IPS-18c (cell line): ENCODE results near the gene STYX.
"Not testable (repeated sequence)": the region's sequence is repeated elsewhere in the genome, so short reads cannot be mapped to it uniquely, and the experiment has no call there.

Source experiments
- H3K4me3 ChIP-seq: 2 replicates; pipeline ENCODE4 v1.7.0; 2013; ENCODE audit warnings: low read depth, mild to moderate bottlenecking, low read length, moderate library complexity; ENCODE audit not compliant: insufficient read depth
- H3K9me3 ChIP-seq: one replicate; pipeline ENCODE4 v1.6.1; 2013; ENCODE audit warnings: mild to moderate bottlenecking, low read length, moderate library complexity; ENCODE audit not compliant: control insufficient read depth, insufficient read depth

STYX gene

DNA sequence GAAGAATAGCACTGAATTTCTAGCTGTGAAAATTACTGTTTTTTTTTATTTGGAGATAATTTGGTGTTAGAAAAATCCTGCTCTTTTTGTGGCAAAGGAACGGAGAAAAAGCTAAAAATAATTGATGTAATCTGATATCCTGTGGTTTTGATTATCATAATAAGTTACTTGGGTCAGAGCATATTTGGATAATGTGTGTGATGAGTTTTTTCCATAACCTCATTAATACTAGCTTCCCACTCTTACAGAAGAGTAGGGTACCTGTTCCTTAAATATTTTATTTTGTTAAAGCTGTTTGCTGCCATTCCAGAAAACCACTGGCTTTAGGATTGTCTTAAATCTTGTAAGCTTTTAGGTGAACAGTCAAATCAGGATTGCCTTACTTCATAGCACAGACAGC is 18.3 kb upstream of the STYX start:
- H3K9me3 ChIP-seq: no peaks in the 10 kb centered on the region
- no peak overlapping the region for H3K4me3 ChIP-seq

DNA sequence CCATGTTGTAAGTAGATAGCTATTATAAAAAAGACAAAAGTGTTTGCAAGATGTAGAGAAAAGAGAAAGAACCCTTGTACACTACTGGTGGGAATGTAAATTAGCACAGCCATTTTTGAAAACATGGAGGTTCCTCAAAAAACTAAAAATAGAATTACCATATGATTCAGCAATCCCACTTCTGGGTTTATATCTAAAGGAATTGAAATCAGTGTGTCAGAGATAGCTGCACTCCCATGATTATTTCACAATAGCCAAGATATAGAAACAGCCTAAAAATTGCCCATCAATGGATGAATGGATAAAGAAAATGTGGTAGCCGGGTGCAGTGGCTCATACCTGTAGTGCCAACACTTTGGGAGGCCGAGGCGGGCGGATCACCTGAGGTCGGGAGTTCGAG is 13.8 kb upstream of the STYX start:
- Histone ChIP-seq H3K4me3 (no peak overlapping the region), H3K9me3 (no peaks in the 10 kb centered on the region)

DNA sequence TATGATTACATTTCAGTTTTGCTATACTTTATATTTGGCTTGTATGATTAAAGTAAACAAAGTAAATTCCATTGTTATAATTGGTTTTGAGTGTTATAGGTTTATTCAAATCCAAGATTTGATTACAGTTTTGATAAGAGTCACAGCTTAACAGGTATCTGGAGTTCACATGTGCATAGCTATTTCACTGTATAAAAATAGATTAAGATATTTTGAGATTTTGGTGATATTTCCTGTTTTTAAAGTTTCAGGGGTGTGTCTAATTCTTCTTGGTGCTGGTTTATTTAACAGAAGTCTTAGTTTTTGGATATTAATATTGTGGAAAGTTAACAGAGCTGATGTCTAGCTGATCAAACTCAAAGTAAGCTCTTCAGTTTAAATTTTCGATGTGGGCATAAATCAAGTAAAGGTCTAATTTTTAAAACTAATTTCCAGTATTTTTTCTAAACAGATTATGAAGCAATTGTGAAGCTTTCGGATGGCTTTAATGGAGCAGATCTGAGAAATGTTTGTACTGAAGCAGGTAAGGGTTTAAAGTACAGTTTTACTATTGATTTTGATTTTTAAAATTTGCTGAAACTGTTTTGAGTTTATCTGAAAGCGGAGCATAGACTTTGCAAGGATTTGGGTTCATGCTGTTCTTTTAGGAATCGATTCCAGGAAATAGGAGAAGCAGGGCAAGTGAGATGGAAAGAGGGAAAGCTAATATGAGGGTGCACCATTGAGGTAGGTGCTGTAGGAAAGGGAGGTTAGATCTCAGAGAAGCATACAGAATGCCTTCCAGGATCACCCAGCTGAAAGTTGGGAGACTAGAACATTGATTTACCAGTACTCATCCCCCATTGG is 6.2 kb upstream of the STYX start:
- Histone ChIP-seq H3K4me3 (no peak overlapping the region), H3K9me3 (no peaks in the 10 kb centered on the region)

DNA sequence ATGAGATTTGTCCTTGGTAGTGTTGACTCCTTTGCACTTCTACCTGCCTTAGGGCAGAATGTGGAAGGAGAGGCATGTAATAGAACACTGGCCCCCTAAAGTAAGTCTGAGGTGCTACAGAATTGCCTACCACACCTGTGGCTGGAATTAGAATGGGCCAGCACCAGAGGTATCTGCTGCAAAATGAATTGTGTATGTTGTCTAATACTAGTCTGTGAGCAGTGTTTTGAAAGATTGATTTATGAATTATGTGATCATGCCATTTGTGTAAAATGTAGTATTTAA is 5.7 kb upstream of the STYX start:
- H3K4me3 ChIP-seq: no peak overlapping the region

DNA sequence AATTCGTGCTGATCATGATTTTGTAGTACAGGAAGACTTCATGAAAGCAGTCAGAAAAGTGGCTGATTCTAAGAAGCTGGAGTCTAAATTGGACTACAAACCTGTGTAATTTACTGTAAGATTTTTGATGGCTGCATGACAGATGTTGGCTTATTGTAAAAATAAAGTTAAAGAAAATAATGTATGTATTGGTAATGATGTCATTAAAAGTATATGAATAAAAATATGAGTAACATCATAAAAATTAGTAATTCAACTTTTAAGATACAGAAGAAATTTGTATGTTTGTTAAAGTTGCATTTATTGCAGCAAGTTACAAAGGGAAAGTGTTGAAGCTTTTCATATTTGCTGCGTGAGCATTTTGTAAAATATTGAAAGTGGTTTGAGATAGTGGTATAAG is 2.5 kb upstream of the STYX start:
- H3K4me3 ChIP-seq, H3K9me3 ChIP-seq: not testable (repeated sequence)

More for the DNA sequence above, 5.7 kb upstream of the STYX start:
- H3K9me3 ChIP-seq: no peaks in the 10 kb centered on the region

GRCh38 chr14:52729035-52729434 is 931 bp upstream of the STYX start:
- H3K4me3 ChIP-seq, H3K9me3 ChIP-seq: not testable (repeated sequence)

DNA sequence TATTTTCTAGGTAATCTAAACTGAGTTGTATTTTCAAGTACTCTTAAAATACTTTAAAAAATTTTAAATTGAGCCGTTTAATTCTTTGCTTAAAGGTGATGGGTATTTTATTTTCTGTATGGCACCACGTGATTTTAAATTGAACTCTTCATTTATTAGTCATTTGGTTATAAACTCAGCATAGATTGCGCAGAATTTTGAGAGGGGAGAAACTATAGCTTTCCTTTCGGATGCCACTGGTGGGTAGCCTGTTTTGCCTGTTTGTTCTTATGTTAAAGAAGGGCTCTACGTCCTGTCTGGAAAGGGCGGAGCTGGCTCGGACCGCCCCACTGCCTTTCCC is 411 bp upstream of the STYX start:
- Histone ChIP-seq H3K4me3 (no peak overlapping the region), H3K9me3 (peaks cover 2% of the 10 kb centered on the region)

DNA sequence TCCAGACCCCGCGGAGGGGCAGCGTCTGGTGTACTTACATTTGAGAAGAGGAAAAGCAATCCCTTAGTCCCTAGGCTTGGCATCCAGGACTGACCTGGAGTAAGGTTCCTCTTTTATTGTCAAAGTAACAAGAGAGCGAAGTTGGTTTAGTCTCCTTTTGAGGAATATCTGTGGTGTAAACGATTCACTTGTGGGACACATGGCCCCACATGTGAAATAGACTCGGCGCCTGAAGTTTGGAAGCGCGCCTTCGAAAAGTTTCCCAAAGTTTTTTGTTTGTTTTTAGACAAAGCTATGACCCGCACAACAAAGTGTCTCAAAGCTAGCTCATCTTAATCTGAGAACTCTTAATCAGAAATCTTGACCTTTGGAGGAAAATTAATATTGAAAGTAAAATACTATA is 744 bp downstream of the STYX start:
- Histone ChIP-seq H3K4me3 (peak overlapping the region; percentile 97), H3K9me3 (peaks cover 2% of the 10 kb centered on the region)

DNA sequence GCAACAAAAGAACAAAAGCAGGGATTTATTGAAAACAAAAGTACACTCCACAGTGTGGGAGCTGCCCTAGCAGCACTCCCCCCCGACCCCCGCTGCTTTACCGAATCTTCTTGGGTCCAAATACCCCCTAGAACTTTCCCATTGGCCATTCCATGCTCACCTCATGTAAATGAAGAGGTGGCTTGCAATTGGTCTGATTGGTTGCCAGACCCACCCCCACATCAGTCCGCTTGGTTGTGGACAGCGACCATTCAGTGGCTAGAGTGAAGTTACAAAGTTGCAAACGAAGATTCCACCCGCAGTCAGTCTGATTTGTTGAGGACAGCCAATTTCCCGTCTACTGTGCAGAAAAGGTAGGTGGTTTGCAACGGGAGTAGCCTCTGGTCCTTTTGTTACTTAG is 3.9 kb downstream of the STYX start:
- H3K9me3 ChIP-seq: peaks cover 2% of the 10 kb centered on the region
- H3K4me3 ChIP-seq: no peak overlapping the region

DNA sequence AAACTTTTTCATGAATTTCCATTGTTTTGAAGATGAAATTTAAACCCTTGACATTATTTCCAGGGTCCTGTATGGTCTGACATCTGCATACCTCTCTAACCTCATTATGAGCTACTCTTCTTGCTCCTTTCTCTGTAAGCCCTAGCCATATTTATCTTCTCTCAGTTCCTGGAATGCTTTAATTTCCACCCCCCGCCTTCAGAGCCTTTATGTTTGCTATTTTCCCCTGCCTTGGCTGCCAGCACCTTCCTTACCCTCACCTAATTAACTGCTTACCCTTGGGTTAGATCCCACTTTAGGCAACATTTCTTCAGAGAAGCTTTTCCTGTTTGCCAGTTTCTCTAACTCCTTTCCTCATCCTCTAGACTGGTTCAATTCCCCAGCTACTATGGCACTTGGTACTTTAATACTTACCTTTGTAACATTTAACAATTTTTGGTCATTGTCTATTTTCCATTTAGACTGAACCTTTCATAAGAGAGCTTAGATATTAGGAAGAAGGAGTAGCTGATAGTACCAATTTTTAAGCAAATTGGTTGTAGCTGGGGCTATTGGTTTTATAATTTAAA is 6.0 kb downstream of the STYX start:
- Histone ChIP-seq H3K9me3 (no peaks in the 10 kb centered on the region), H3K4me3 (no peak overlapping the region)

GRCh38 chr14:52738409-52738808 is 8.4 kb downstream of the STYX start:
- H3K9me3 ChIP-seq: no peaks in the 10 kb centered on the region
- H3K4me3 ChIP-seq: no peak overlapping the region

DNA sequence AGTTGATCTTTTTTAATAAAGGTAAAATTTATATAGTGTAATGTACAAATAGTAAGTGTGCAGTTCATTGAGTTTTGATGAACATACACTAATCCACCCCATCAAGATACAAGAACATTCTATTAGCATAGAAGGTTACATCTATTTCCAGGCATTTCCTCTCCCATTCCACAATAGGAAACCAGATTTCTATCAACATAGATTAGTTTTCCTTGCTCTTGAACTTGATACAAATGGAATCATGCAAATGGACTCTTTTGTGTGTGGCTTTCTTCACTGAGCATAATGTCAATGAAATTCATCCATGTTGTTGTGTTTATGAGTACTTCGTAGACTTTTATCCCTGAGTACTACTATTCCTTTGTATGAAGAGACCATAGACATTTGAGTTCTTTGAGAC is 10.8 kb downstream of the STYX start:
- no peaks in the 10 kb centered on the region for H3K9me3 ChIP-seq
- no peak overlapping the region for H3K4me3 ChIP-seq

- no peak overlapping the region for H3K4me3 ChIP-seq
- H3K9me3 ChIP-seq: no peaks in the 10 kb centered on the region
Observed at GRCh38 chr14:52741865-52742264, 11.9 kb downstream of the STYX start.

GRCh38 chr14:52748647-52749292 is 18.8 kb downstream of the STYX start:
- Histone ChIP-seq H3K4me3 (no peak overlapping the region), H3K9me3 (no peaks in the 10 kb centered on the region)

GRCh38 chr14:52755607-52756316 is 25.8 kb downstream of the STYX start:
- no peak overlapping the region for H3K4me3 ChIP-seq
- no peaks in the 10 kb centered on the region for H3K9me3 ChIP-seq

GRCh38 chr14:52759145-52759544 is 29.2 kb downstream of the STYX start:
- Histone ChIP-seq H3K4me3 (no peak overlapping the region), H3K9me3 (no peaks in the 10 kb centered on the region)

- H3K9me3 ChIP-seq, H3K4me3 ChIP-seq: not testable (repeated sequence)
Observed at GRCh38 chr14:52762923-52763322, 33.0 kb downstream of the STYX start.
